ENCODE data around the gene ADCK2.
"Not testable (repeated sequence)": the region's sequence is repeated elsewhere in the genome, so short reads cannot be mapped to it uniquely, and the experiment has no call there.

Gene ADCK2

GRCh38 chr7:140674356-140674800 lies 1.6 kb downstream of the ADCK2 start:
- DNase-seq (ENCODE audit: low spot score) = no peak

DNA sequence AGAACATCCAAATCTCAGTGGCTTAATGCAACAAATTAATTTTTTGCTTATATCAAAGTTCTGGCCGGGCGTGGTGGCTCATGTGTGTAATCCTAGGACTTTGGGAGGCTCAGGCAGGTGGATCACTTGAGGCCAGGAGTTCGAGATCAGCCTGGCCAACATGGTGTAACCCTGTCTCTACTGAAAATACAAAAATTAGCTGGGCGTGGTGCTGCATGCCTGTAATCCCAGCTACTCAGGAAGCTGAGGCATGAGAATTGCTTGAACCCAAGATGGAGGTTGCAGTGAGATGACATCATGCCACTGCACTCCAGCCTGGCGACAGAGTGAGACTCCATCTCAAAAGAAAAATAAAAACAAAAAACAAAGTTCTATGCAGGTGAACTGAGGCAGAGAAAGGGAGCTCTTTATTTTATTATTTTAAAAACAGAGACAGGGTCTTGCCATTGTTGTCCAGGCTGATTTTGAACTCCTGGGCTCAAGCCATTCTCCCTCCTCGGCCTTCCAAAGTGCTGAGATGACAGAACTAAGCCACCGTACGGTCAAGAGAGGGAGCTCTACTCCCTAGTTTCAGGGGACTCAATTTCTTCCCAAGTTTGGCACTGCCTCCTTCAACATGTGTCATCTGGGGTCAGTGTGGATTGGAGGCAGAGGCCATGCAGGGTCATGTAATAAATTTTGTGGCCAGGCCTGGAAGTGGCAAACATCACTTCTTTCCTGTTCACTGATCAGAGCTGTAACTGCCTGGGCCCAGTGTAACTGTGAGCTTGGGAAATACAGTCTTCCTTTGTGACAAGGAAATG lies 2.4 kb downstream of the ADCK2 start:
- no peak for DNase-seq (ENCODE audit: low spot score)

GRCh38 chr7:140675726-140676125 lies 3.0 kb downstream of the ADCK2 start:
- no peak for DNase-seq (ENCODE audit: low spot score)

DNA sequence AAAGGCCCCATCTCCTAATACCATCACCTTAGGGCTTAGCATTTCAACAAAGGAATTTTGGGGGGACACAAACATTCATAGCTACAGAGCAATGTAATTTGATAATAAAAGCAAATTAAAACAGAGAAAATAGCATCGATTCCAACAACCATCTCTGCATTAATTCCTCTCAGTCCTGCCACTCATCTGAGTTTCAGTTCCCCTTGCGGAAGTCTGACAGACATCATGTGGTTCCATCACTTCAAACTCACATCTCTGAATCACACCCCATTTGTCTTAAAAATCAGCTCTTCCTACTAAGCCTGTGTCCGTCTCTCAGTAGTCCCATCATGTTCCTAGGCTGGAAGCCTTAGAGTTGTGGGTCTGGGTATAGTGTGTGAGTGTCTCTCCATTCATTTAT lies 3.6 kb downstream of the ADCK2 start:
- no peak for DNase-seq (ENCODE audit: low spot score)

DNA sequence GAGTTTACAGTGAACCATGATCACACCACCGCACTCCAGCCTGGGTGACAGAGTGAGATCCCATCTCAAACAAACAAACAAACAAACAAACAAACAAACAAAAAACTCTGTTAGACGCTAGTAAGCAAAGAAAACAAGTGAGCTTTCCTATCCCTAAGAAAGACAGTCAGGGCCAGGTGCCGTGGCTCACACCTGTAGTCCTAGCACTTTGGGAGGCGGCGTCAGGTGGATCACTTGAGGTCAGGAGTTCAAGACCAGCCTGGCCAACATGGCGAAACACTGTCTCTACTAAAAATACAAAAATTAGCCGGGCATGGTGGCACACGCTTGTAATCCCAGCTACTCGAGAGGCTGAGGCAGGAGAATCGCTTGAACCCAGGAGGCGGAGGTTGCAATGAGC lies 4.2 kb downstream of the ADCK2 start:
- not testable (repeated sequence) for DNase-seq (ENCODE audit: low spot score)

- DNase-seq (ENCODE audit: low spot score) = no peak
These were observed 4.8 kb downstream of the ADCK2 start for GRCh38 chr7:140677496-140677895.

- DNase-seq (ENCODE audit: low spot score) = no peak
These were observed 5.5 kb downstream of the ADCK2 start for GRCh38 chr7:140678081-140678815.

GRCh38 chr7:140678816-140679130 lies 6.0 kb downstream of the ADCK2 start:
- no peak for DNase-seq (ENCODE audit: low spot score)

DNA sequence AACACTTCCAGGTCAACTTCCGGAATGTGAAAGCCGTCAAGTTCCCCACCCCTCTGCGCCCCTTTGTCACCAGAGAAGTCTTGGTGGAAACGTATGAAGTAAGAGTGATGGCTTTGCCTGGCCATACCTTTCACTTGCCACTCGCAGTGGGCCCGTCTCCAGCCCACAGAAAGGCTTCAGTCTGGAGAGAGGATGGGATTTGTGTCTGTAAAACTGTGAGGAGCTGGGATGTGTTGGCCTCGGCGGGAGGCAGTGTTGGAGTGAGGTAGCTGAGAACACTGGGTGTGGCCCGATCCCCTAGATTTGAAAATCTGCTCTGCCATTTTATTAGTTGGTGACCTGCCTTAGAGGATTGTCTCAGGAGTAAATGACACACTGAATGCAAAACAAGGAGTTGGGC lies 6.4 kb downstream of the ADCK2 start:
- no peak for DNase-seq (ENCODE audit: low spot score)

GRCh38 chr7:140680886-140681285 lies 8.1 kb downstream of the ADCK2 start:
- no peak for DNase-seq (ENCODE audit: low spot score)

DNA sequence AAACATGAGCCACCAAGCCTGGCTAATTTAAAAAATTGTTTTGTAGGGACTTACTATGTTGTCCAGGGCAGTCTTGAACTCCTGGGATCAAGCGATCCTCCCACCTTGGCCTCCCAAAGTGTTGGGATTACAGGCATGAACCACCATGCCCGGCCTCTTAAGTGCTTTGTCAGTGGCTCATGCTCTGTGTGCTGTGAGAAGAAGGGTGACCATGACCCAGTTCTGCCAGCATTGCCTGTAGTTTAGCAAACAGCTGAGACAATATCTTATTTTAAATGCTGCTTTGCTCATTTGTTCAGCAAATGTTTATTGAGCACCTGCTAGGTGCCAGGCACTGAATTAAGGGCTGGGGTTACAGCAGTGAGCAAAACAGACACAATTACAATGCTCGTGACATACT lies 9.0 kb downstream of the ADCK2 start:
- DNase-seq (ENCODE audit: low spot score) = no peak

DNA sequence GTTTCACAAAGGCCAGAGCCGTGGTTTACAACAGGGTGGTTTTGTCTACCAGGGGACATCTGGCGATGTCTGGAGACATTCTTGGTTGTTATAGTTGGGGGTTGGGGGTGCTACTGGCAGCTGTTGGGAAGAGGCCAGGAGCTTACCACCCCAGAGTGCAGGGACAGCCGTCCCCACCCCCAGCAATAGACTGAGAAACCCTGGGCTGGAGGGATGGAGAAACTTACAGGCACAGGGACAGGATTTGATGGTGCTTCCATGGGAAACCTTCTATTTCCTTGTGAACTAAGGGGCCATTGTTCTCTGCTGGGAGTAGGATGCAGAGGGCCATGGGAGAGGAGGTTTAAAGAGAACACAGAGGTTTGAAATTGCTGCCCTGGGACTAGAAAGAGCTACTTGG lies 10.9 kb downstream of the ADCK2 start:
- DNase-seq (ENCODE audit: low spot score) = no peak

DNA sequence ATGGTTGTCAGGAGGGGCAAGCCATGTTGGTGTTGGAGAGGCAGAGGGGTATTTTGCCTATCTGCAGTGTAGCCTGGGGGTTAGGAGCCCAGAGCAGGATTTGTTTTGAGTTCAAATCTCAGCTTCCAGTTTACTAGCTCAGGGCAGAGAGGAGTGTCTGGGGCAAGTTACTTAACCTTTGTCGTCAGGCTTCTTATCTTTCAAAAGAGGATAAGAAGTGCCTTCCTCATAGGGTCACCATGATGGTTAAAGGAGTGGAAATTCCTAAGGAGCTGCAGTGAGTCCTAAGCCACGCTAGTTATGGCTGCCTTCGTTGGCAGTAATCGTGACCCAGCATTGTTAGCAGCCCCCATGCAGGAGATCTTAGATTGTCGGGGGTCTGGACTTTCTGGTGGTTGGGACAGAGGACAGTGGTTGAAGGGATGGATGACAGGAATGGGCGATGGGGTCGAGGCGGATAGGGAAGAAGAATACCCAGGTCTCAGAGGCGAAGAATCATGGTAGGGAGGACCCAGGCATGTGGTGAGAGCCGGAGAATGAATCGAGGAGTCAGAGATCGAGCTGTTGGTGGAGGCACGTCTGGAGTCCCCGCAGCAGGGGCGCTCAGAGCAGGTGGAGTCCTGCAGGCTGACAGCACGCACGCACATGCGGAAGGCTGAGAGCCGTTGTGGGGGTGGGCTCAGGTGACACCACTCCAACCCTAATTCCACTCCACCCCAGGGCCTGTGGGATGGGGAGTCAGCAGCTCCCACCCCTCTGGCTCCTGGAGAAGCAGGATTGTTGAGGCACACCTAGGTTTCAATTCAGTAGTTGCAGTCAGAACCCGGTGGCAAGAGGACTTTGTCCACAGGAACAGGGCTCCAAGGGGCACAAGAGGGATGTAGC lies 11.6 kb downstream of the ADCK2 start:
- DNase-seq (ENCODE audit: low spot score) = no peak

DNA sequence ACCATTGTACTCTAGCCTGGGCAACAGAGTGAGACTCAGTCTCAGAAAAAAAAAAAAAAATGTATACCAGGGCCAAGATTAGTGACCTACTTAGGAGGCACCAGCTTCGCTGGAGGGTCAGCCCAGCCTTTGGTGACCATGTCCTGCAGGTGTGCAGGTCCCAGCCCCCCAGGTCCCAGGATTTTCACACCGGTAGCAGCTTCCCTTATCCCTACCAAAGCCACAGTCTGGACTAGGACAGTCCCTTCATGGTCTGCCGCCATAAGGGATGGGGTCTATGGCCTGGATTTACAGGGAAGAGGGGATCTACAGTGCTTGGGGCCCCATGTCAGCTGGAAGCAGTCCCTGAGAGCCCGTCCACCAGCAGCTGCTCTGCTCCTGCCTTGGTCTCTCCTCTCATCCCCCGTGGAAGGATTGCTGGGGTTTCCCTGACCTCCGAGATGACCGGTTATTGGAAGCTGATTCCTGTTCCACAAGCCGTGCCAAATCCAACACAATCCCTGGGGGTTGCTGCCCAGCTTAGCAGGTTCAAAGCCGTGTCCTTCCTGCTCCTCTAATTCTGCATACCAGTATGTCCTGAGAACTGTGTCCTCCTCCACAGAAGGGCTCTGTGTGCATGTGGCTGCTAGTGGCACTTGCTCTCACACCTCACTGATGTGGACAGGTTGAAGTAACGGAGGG lies 12.8 kb downstream of the ADCK2 start:
- DNase-seq (ENCODE audit: low spot score) = no peak

DNA sequence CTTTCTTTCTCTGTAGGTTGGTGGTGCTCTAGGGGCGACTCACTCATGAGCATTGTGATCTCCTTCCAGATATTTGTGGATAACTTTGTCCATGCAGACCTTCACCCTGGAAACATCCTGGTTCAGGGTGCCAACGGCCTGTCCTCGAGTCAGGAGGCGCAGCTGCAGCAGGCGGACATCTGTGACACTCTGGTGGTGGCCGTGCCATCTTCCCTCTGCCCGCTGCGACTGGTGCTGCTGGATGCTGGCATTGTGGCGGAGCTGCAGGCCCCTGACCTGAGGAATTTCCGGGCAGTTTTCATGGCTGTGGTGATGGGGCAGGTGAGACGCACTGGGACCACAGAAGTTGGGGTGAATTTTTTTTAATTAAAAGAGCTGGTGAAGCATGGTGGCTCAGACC lies 14.2 kb downstream of the ADCK2 start:
- no peak for DNase-seq (ENCODE audit: low spot score)

- DNase-seq (ENCODE audit: low spot score) = no peak
These were observed 15.6 kb downstream of the ADCK2 start for GRCh38 chr7:140688341-140688740.

GRCh38 chr7:140689199-140690152 lies 16.7 kb downstream of the ADCK2 start:
- DNase-seq (ENCODE audit: low spot score) = no peak

GRCh38 chr7:140691376-140692045 lies 18.8 kb downstream of the ADCK2 start:
- DNase-seq (ENCODE audit: low spot score) = no peak

DNA sequence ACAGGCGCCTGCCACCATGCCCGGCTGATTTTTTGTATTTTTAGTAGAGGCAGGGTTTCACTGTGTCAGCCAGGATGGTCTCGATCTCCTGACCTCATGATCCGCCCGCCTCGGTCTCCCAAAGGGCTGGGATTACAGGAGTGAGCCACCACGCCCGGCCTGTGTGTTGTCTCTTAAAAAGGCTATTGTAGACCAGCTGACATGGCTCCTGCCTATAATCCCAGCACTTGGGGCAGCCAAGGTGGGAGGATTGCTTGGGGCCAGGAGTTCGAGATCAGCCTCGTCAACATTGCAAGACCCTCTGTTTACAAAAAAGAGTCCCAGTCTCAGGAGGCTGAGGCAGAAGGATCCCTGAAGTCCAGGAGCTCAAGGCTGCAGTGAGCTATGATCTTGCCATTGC lies 21.1 kb downstream of the ADCK2 start:
- DNase-seq (ENCODE audit: low spot score) = not testable (repeated sequence)

GRCh38 chr7:140694592-140694991 lies 21.8 kb downstream of the ADCK2 start:
- no peak for DNase-seq (ENCODE audit: low spot score)

Measured in CD4-positive, alpha-beta T cell treated with Interleukin-2 at 100 ng/mL for 4 hours (primary cell).